T-helper 2 cell treated with Interferon-gamma antibody and Interleukin-4, amounts not matched to agents 5 μg/mL and 100 μg/mL, for 36 hours (primary cell): ENCODE data around the gene PDLIM1.
A peak's percentile ranks its signal among the peaks of the same experiment; 100 is the strongest.

Source experiments
- DNase-seq: peaks from one replicate; pipeline ENCODE4 v3.0.0; 2021; ENCODE audit warnings: low spot score
- H3K27ac Mint-ChIP-seq: one replicate; pipeline ENCODE4 v1.8.0; 2021; ENCODE audit warnings: mild to moderate bottlenecking, mixed read lengths
- H3K27me3 Mint-ChIP-seq: one replicate; pipeline ENCODE4 v1.8.0; 2021; ENCODE audit warnings: low read depth, mixed read lengths
- H3K36me3 Mint-ChIP-seq: one replicate; pipeline ENCODE4 v1.8.0; 2021; ENCODE audit warnings: low read depth, mixed read lengths
- H3K4me1 Mint-ChIP-seq: one replicate; pipeline ENCODE4 v1.8.0; 2021; ENCODE audit warnings: low read depth, mixed read lengths
- H3K4me3 Mint-ChIP-seq: one replicate; pipeline ENCODE4 v1.8.0; 2022; ENCODE audit warnings: mild to moderate bottlenecking, moderate library complexity, mixed read lengths
- H3K9me3 Mint-ChIP-seq: one replicate; pipeline ENCODE4 v1.8.0; 2021; ENCODE audit warnings: mixed read lengths

The PDLIM1 gene

GRCh38 chr10:95290461-95291364, at the start of gene PDLIM1:
TSS of gene PDLIM1 (minus strand) at chr10:95291003. CDS start at chr10:95290915, 88 bp downstream.
- Mint-ChIP-seq H3K4me3 (peak within 1 kb of the TSS; percentile 82), H3K27me3 (peaks cover 45% of the 10 kb centered on the region), H3K9me3 (no peaks in the 10 kb centered on the region)

GRCh38 chr10:95339863-95340262, 49.1 kb upstream of the PDLIM1 start:
- Mint-ChIP-seq H3K4me3 (no peak overlapping the region), H3K27me3 (no peaks in the 10 kb centered on the region), H3K9me3 (no peaks in the 10 kb centered on the region), H3K4me1 (no peaks in the 10 kb centered on the region), H3K27ac (no peak overlapping the region), H3K36me3 (no peaks in the 10 kb centered on the region)
- no peak for DNase-seq

More at GRCh38 chr10:95290461-95291364, at the start of gene PDLIM1:
- Mint-ChIP-seq H3K36me3 (no peaks in the 10 kb centered on the region), H3K4me1 (peaks cover 44% of the 10 kb centered on the region), H3K27ac (peak within 1 kb of the TSS; percentile 62)
- peak; percentile 52 for DNase-seq

GRCh38 chr10:95337423-95338160, 46.8 kb upstream of the PDLIM1 start:
- Mint-ChIP-seq H3K4me3 (no peak overlapping the region), H3K4me1 (no peaks in the 10 kb centered on the region), H3K36me3 (no peaks in the 10 kb centered on the region), H3K9me3 (no peaks in the 10 kb centered on the region), H3K27ac (no peak overlapping the region), H3K27me3 (no peaks in the 10 kb centered on the region)
- no peak for DNase-seq

- H3K4me3 Mint-ChIP-seq, result no peak overlapping the region
- no peaks in the 10 kb centered on the region for H3K36me3 Mint-ChIP-seq
- DNase-seq, result no peak
- no peak overlapping the region for H3K27ac Mint-ChIP-seq
- no peaks in the 10 kb centered on the region for H3K4me1 Mint-ChIP-seq
- H3K27me3 Mint-ChIP-seq, result peaks cover 3% of the 10 kb centered on the region
- no peaks in the 10 kb centered on the region for H3K9me3 Mint-ChIP-seq
Measured at GRCh38 chr10:95336702-95337101, 45.9 kb upstream of the PDLIM1 start.

GRCh38 chr10:95335933-95336699, 45.3 kb upstream of the PDLIM1 start:
- no peak for DNase-seq
- no peak overlapping the region for H3K4me3 Mint-ChIP-seq
- no peak overlapping the region for H3K27ac Mint-ChIP-seq
- no peaks in the 10 kb centered on the region for H3K36me3 Mint-ChIP-seq
- peaks cover 3% of the 10 kb centered on the region for H3K27me3 Mint-ChIP-seq
- no peaks in the 10 kb centered on the region for H3K4me1 Mint-ChIP-seq
- no peaks in the 10 kb centered on the region for H3K9me3 Mint-ChIP-seq

GRCh38 chr10:95334805-95335144, 44.0 kb upstream of the PDLIM1 start:
- H3K27ac Mint-ChIP-seq, result no peak overlapping the region
- no peaks in the 10 kb centered on the region for H3K4me1 Mint-ChIP-seq
- H3K4me3 Mint-ChIP-seq, result no peak overlapping the region
- H3K27me3 Mint-ChIP-seq, result peaks cover 3% of the 10 kb centered on the region
- no peak for DNase-seq
- no peaks in the 10 kb centered on the region for H3K9me3 Mint-ChIP-seq
- no peaks in the 10 kb centered on the region for H3K36me3 Mint-ChIP-seq

GRCh38 chr10:95333997-95334804, 43.4 kb upstream of the PDLIM1 start:
- H3K9me3 Mint-ChIP-seq, result no peaks in the 10 kb centered on the region
- peaks cover 3% of the 10 kb centered on the region for H3K27me3 Mint-ChIP-seq
- H3K4me3 Mint-ChIP-seq, result no peak overlapping the region
- DNase-seq, result no peak
- H3K36me3 Mint-ChIP-seq, result no peaks in the 10 kb centered on the region
- H3K27ac Mint-ChIP-seq, result no peak overlapping the region
- no peaks in the 10 kb centered on the region for H3K4me1 Mint-ChIP-seq

- Mint-ChIP-seq H3K27me3 (peaks cover 3% of the 10 kb centered on the region), H3K4me3 (no peak overlapping the region), H3K27ac (no peak overlapping the region), H3K36me3 (no peaks in the 10 kb centered on the region), H3K9me3 (no peaks in the 10 kb centered on the region), H3K4me1 (no peaks in the 10 kb centered on the region)
- DNase-seq, result no peak
Measured at GRCh38 chr10:95332666-95333249, 42.0 kb upstream of the PDLIM1 start.

- no peak overlapping the region for H3K27ac Mint-ChIP-seq
- H3K9me3 Mint-ChIP-seq, result no peaks in the 10 kb centered on the region
- peaks cover 9% of the 10 kb centered on the region for H3K27me3 Mint-ChIP-seq
- no peaks in the 10 kb centered on the region for H3K36me3 Mint-ChIP-seq
- DNase-seq, result no peak
- H3K4me3 Mint-ChIP-seq, result no peak overlapping the region
- no peaks in the 10 kb centered on the region for H3K4me1 Mint-ChIP-seq
Measured at GRCh38 chr10:95331596-95332130, 40.9 kb upstream of the PDLIM1 start.

- H3K27ac Mint-ChIP-seq, result no peak overlapping the region
- no peaks in the 10 kb centered on the region for H3K4me1 Mint-ChIP-seq
- H3K9me3 Mint-ChIP-seq, result no peaks in the 10 kb centered on the region
- no peaks in the 10 kb centered on the region for H3K36me3 Mint-ChIP-seq
- no peak overlapping the region for H3K4me3 Mint-ChIP-seq
- no peak for DNase-seq
- H3K27me3 Mint-ChIP-seq, result peaks cover 9% of the 10 kb centered on the region
Measured at GRCh38 chr10:95330966-95331453, 40.2 kb upstream of the PDLIM1 start.

GRCh38 chr10:95329296-95329695, 38.5 kb upstream of the PDLIM1 start:
- Mint-ChIP-seq H3K9me3 (no peaks in the 10 kb centered on the region), H3K4me3 (no peak overlapping the region), H3K4me1 (no peaks in the 10 kb centered on the region), H3K36me3 (no peaks in the 10 kb centered on the region), H3K27me3 (peaks cover 9% of the 10 kb centered on the region), H3K27ac (no peak overlapping the region)
- no peak for DNase-seq

- H3K27ac Mint-ChIP-seq, result no peak overlapping the region
- no peaks in the 10 kb centered on the region for H3K36me3 Mint-ChIP-seq
- H3K27me3 Mint-ChIP-seq, result peaks cover 9% of the 10 kb centered on the region
- no peaks in the 10 kb centered on the region for H3K9me3 Mint-ChIP-seq
- H3K4me3 Mint-ChIP-seq, result no peak overlapping the region
- DNase-seq, result no peak
- H3K4me1 Mint-ChIP-seq, result no peaks in the 10 kb centered on the region
Measured at GRCh38 chr10:95328013-95328412, 37.2 kb upstream of the PDLIM1 start.

- H3K4me1 Mint-ChIP-seq, result no peaks in the 10 kb centered on the region
- H3K4me3 Mint-ChIP-seq, result no peak overlapping the region
- no peak overlapping the region for H3K27ac Mint-ChIP-seq
- H3K27me3 Mint-ChIP-seq, result peaks cover 9% of the 10 kb centered on the region
- H3K9me3 Mint-ChIP-seq, result no peaks in the 10 kb centered on the region
- no peaks in the 10 kb centered on the region for H3K36me3 Mint-ChIP-seq
- no peak for DNase-seq
Measured at GRCh38 chr10:95327367-95327766, 36.6 kb upstream of the PDLIM1 start.
